Measurements from ENCODE around the gene MVK.

Gene MVK

GRCh38 chr12:109615556-109616229 is 42.1 kb downstream of the MVK start:
- no peak for DNase-seq (ENCODE audit: insufficient read length, low spot score)
- no peak for TF ChIP-seq POLR2AphosphoS5 (IDR thresholded peaks at IDR 0.05; ENCODE audit: low read depth, low read length)
- no peak for TF ChIP-seq TAF1 (IDR thresholded peaks at IDR 0.05; ENCODE audit: low read depth, low read length)
- TF ChIP-seq POLR2A (IDR thresholded peaks at IDR 0.05; ENCODE audit: low read depth, low read length) = no peak
- no peak for TF ChIP-seq PAX5 (IDR thresholded peaks at IDR 0.05; ENCODE audit: insufficient read depth, low read length, severe bottlenecking)
- no peak for TF ChIP-seq POU2F2 (IDR thresholded peaks at IDR 0.05; ENCODE audit: low read depth, low read length)
- no peak for TF ChIP-seq SPI1 (IDR thresholded peaks at IDR 0.05; ENCODE audit: low read depth, low read length)
- FAIRE-seq = no peak

DNA sequence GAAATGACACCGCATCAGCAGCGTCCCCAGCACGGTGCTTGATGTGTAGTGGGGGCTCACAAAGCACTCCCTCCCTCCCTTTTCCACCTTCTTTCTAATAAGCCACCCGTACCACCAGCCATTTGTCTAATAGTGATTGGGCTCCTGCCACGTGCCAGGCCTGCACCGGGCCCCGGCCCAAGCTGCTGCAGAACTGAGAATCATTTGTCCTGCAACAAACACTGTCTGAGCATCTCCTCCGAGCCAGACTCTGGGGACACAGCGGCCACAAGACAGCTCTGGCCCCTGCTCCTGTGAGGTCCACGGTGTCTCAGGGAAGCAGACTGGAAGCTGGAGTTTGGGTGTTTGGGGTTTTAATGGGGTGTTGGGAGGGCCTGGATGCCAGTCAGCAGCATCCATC is 43.9 kb downstream of the MVK start:
- TF ChIP-seq POLR2AphosphoS5 (IDR thresholded peaks at IDR 0.05; ENCODE audit: low read depth, low read length) (no peak), POLR2A (IDR thresholded peaks at IDR 0.05; ENCODE audit: low read depth, low read length) (no peak)
- FAIRE-seq (no peak), DNase-seq (ENCODE audit: insufficient read length, low spot score) (no peak)

GRCh38 chr12:109618082-109618481 is 44.5 kb downstream of the MVK start:
- DNase-seq (ENCODE audit: insufficient read length, low spot score) (no peak), FAIRE-seq (no peak)
- no peak for TF ChIP-seq PAX5 (IDR thresholded peaks at IDR 0.05; ENCODE audit: insufficient read depth, low read length, severe bottlenecking)
- no peak for TF ChIP-seq SPI1 (IDR thresholded peaks at IDR 0.05; ENCODE audit: low read depth, low read length)
- no peak for TF ChIP-seq TAF1 (IDR thresholded peaks at IDR 0.05; ENCODE audit: low read depth, low read length)
- no peak for TF ChIP-seq POLR2AphosphoS5 (IDR thresholded peaks at IDR 0.05; ENCODE audit: low read depth, low read length)

DNA sequence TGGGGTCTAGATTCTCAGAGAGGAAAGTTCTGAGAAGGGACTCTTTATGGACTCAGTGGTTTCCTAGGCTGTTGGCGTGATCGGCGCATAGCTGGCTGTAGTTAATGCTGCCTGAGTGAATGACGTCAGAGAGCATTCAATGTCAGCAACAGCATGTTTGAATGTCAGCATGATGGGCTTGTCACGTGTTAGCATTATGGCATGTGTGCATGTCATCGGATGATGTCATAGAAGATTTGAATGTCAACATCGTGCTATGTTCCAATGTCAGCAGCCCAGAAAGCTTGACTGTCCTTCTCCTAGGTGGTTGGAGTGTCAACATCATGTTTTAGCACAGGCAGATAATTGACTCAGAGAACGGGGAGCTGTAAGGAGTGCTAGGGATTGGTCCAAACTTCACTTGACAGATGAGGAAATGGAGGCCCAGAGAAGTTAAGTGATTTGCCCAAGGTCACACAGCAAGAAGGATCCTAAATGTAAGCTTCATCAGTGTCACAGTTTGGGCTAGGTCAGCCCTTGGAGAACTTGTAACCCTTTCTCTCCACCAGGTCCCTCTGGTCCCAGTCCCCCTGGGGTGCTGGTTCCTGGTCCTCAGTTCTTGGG is 45.5 kb downstream of the MVK start:
- no peak for DNase-seq (ENCODE audit: insufficient read length, low spot score)
- TF ChIP-seq TAF1 (IDR thresholded peaks at IDR 0.05; ENCODE audit: low read depth, low read length) = no peak
- TF ChIP-seq POLR2A (IDR thresholded peaks at IDR 0.05; ENCODE audit: low read depth, low read length) = no peak
- no peak for TF ChIP-seq PAX5 (IDR thresholded peaks at IDR 0.05; ENCODE audit: insufficient read depth, low read length, severe bottlenecking)
- no peak for FAIRE-seq

DNA sequence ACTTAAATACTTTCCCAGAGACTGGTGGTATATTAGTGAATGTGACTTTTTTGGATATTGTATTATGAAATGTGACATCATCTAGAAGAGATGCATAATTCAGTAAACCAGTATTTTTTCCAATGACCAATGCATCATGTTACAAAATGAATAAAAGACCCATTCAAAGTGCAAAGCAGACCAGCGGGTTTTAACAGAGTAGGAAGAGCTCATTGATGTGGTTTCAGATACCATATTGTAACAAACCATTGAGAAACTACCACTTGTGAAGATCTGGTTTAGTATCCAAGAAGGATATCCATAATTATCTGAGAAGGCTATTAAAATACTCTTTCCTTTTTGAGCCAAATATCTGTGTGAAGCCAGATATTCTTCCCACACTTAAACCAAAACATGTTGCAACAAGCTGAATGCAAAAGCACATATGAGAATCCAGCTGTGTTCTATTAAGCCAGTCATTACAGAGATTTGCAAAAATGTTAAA is 47.7 kb downstream of the MVK start:
- DNase-seq (ENCODE audit: insufficient read length, low spot score) (no peak), FAIRE-seq (no peak)
- TF ChIP-seq PAX5 (IDR thresholded peaks at IDR 0.05; ENCODE audit: insufficient read depth, low read length, severe bottlenecking) = no peak
- TF ChIP-seq POLR2AphosphoS5 (IDR thresholded peaks at IDR 0.05; ENCODE audit: low read depth, low read length) = no peak
- TF ChIP-seq POU2F2 (IDR thresholded peaks at IDR 0.05; ENCODE audit: low read depth, low read length) = no peak
- no peak for TF ChIP-seq POLR2A (IDR thresholded peaks at IDR 0.05; ENCODE audit: low read depth, low read length)
- no peak for TF ChIP-seq TAF1 (IDR thresholded peaks at IDR 0.05; ENCODE audit: low read depth, low read length)
- TF ChIP-seq SPI1 (IDR thresholded peaks at IDR 0.05; ENCODE audit: low read depth, low read length) = no peak

GRCh38 chr12:109621901-109622364 is 48.3 kb downstream of the MVK start:
- no peak for FAIRE-seq
- no peak for DNase-seq (ENCODE audit: insufficient read length, low spot score)
- no peak for TF ChIP-seq POU2F2 (IDR thresholded peaks at IDR 0.05; ENCODE audit: low read depth, low read length)
- no peak for TF ChIP-seq SPI1 (IDR thresholded peaks at IDR 0.05; ENCODE audit: low read depth, low read length)
- TF ChIP-seq POLR2A (IDR thresholded peaks at IDR 0.05; ENCODE audit: low read depth, low read length) = no peak
- no peak for TF ChIP-seq POLR2AphosphoS5 (IDR thresholded peaks at IDR 0.05; ENCODE audit: low read depth, low read length)

GRCh38 chr12:109624467-109624866 is 50.9 kb downstream of the MVK start:
- DNase-seq (ENCODE audit: insufficient read length, low spot score) (no peak), FAIRE-seq (no peak)
- TF ChIP-seq POLR2A (IDR thresholded peaks at IDR 0.05; ENCODE audit: low read depth, low read length) (no peak), TAF1 (IDR thresholded peaks at IDR 0.05; ENCODE audit: low read depth, low read length) (no peak), SPI1 (IDR thresholded peaks at IDR 0.05; ENCODE audit: low read depth, low read length) (no peak), POLR2AphosphoS5 (IDR thresholded peaks at IDR 0.05; ENCODE audit: low read depth, low read length) (no peak), POU2F2 (IDR thresholded peaks at IDR 0.05; ENCODE audit: low read depth, low read length) (no peak), PAX5 (IDR thresholded peaks at IDR 0.05; ENCODE audit: insufficient read depth, low read length, severe bottlenecking) (no peak)

GRCh38 chr12:109625131-109625559 is 51.6 kb downstream of the MVK start:
- TF ChIP-seq POLR2AphosphoS5 (IDR thresholded peaks at IDR 0.05; ENCODE audit: low read depth, low read length) = no peak
- no peak for TF ChIP-seq POU2F2 (IDR thresholded peaks at IDR 0.05; ENCODE audit: low read depth, low read length)
- TF ChIP-seq POLR2A (IDR thresholded peaks at IDR 0.05; ENCODE audit: low read depth, low read length) = no peak
- FAIRE-seq = no peak
- no peak for DNase-seq (ENCODE audit: insufficient read length, low spot score)

DNA sequence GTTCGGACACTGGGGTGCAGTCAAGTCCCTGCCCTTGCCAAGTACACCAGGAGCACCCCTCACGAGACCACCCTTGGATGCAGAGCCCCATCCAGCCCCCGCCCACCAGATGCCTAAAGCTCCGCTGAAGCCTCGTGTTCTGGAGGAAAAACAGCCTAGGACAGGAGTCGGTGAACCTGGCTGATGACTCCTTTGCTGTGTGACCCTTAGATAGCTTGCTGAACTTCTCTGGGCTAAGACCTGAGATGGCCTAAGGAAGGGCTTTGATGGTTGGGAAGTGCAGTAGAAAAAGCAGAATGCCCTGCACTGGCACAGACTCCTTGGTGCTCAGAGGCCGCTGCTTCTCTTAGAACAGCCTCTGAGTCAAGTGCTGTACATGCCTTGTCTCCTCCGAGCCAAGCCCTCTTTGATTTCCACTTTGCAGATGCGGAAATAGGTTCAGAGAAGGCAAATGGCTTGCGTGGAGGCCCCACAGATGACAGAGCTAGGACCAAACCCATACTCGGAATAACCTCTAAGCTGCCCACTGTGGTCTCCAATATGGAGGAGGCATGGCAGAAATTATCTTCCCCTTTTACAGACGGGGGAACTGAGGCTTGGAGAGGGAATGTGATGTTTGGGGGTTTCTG is 52.3 kb downstream of the MVK start:
- no peak for FAIRE-seq
- no peak for TF ChIP-seq SPI1 (IDR thresholded peaks at IDR 0.05; ENCODE audit: low read depth, low read length)
- no peak for DNase-seq (ENCODE audit: insufficient read length, low spot score)

DNA sequence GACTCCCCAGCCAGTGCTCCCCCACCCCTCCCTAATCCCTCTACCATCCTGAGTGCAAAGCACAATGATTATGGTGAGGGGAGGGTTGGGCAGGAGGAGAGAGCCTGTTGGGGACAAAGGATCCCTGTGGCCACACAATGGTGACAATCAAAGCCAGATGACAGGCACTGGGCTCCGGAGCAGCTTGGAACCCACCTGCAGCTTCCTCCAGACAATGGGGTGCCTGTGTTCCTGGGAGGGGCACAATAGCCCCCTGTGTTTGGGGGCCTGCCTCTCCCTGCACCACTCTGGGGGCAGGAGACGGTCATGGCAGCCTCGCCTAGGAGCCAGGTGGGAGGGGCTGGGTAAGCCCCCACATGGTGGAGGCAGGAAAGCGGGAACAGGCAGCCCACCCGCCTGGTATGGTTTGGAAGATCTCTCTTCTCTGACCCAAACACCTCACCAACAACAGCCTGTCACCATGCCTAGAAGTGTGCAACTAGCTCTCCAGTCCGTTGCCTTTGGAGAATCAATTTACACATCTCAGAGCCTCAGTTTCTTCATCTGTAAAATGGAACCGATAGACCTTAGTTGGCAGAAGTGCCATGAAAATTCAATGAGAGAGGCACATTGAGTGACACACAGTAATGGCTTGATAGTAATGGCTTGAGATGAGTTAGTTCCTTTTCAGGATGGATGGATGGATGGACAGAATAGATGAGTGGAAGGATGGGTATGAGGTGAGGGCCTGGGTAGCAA is 53.0 kb downstream of the MVK start:
- DNase-seq (ENCODE audit: insufficient read length, low spot score) = no peak
- TF ChIP-seq SPI1 (IDR thresholded peaks at IDR 0.05; ENCODE audit: low read depth, low read length) (no peak), POLR2A (IDR thresholded peaks at IDR 0.05; ENCODE audit: low read depth, low read length) (no peak), PAX5 (IDR thresholded peaks at IDR 0.05; ENCODE audit: insufficient read depth, low read length, severe bottlenecking) (no peak), TAF1 (IDR thresholded peaks at IDR 0.05; ENCODE audit: low read depth, low read length) (no peak), POLR2AphosphoS5 (IDR thresholded peaks at IDR 0.05; ENCODE audit: low read depth, low read length) (no peak), POU2F2 (IDR thresholded peaks at IDR 0.05; ENCODE audit: low read depth, low read length) (no peak)
- FAIRE-seq = no peak

Data from GM12891 (cell line).